Stimulated activated memory B cell treated with anti-CD40 and anti-IgM and Interleukin-4, amounts not matched to agents 10 μg/mL and 1 μg/mL and 100 μg/mL, for 72 hours (primary cell): ENCODE results near the gene PRPS1.
"Not testable (repeated sequence)": the region's sequence is repeated elsewhere in the genome, so short reads cannot be mapped to it uniquely, and the experiment has no call there.

Source experiments
- ATAC-seq: fragments of 150-1000 bp; cut with Tn5 transposase; 2 replicates; pipeline ENCODE4 v1.10.0; 2021
- H3K27ac Mint-ChIP-seq: one replicate; pipeline ENCODE4 v1.8.0; 2022; ENCODE audit warnings: mild to moderate bottlenecking, mixed read lengths
- H3K27me3 Mint-ChIP-seq: one replicate; pipeline ENCODE4 v1.8.0; 2022; ENCODE audit warnings: mixed read lengths
- H3K36me3 Mint-ChIP-seq: one replicate; pipeline ENCODE4 v1.8.0; 2022; ENCODE audit warnings: mixed read lengths
- H3K4me1 Mint-ChIP-seq: one replicate; pipeline ENCODE4 v1.8.0; 2022; ENCODE audit warnings: mixed read lengths
- H3K4me3 Mint-ChIP-seq: one replicate; pipeline ENCODE4 v1.8.0; 2022; ENCODE audit warnings: mild to moderate bottlenecking, moderate library complexity, mixed read lengths
- H3K9me3 Mint-ChIP-seq: one replicate; pipeline ENCODE4 v1.8.0; 2022; ENCODE audit warnings: mixed read lengths

The PRPS1 gene

DNA sequence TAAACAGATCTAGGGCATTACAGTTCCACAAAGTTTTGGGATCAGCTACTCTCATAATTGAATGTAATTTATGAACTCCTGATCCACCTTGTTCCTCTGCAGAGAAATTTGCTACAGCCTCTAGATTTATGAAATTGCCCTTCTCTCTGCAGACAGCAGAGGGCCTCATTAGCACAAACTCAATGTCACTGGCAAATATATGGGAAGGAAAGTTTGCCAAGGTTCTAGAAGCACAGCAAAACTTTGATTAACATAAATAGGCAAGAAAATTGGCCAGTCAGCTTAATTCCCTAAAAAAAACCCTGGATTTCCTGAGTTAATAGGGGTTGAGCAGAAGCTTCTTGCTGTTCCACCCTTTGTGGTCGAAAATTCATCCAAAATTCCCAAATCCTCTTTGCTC is 31.5 kb downstream of the PRPS1 start:
- Mint-ChIP-seq H3K4me3 (no peak overlapping the region), H3K36me3 (peaks cover 4% of the 10 kb centered on the region), H3K9me3 (no peaks in the 10 kb centered on the region), H3K4me1 (no peaks in the 10 kb centered on the region), H3K27me3 (no peaks in the 10 kb centered on the region), H3K27ac (no peak overlapping the region)
- no peak for ATAC-seq

- Mint-ChIP-seq H3K36me3 (no peaks in the 10 kb centered on the region), H3K27me3 (no peaks in the 10 kb centered on the region), H3K27ac (no peak overlapping the region), H3K4me1 (peaks cover 3% of the 10 kb centered on the region), H3K4me3 (no peak overlapping the region), H3K9me3 (no peaks in the 10 kb centered on the region)
- ATAC-seq, result no peak
Measured at GRCh38 chrX:107662145-107662544, 33.8 kb downstream of the PRPS1 start.

DNA sequence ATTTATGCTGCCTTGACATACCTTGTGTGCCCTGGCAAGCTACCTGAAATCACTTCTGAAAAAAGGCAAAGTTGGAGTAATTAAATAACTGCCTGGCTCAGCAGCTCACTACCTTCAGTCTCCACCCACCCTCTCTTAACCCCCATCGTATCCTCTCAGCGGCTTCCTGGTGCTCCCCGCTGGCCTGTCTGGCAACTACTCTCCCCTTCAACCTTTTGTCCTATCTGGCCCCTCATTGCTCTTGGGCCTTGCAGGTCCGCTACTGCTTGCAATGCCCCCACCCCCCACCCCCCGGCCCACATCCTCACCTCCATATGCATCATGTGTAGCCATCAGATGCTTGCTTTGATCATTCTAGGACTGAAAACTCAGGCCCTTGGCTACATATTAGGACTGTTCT is 34.5 kb downstream of the PRPS1 start:
- H3K9me3 Mint-ChIP-seq, result no peaks in the 10 kb centered on the region
- ATAC-seq, result no peak
- H3K27ac Mint-ChIP-seq, result peak overlapping the region; percentile 59
- H3K4me3 Mint-ChIP-seq, result no peak overlapping the region
- peaks cover 8% of the 10 kb centered on the region for H3K4me1 Mint-ChIP-seq
- H3K27me3 Mint-ChIP-seq, result no peaks in the 10 kb centered on the region
- H3K36me3 Mint-ChIP-seq, result peaks cover 6% of the 10 kb centered on the region

GRCh38 chrX:107666931-107667330 is 38.6 kb downstream of the PRPS1 start:
- Mint-ChIP-seq H3K4me3 (no peak overlapping the region), H3K27me3 (no peaks in the 10 kb centered on the region), H3K36me3 (peaks cover 6% of the 10 kb centered on the region), H3K4me1 (peaks cover 8% of the 10 kb centered on the region), H3K27ac (no peak overlapping the region), H3K9me3 (no peaks in the 10 kb centered on the region)
- no peak for ATAC-seq

- peaks cover 6% of the 10 kb centered on the region for H3K36me3 Mint-ChIP-seq
- peak overlapping the region; percentile 3 for H3K27ac Mint-ChIP-seq
- peaks cover 8% of the 10 kb centered on the region for H3K4me1 Mint-ChIP-seq
- H3K9me3 Mint-ChIP-seq, result no peaks in the 10 kb centered on the region
- no peaks in the 10 kb centered on the region for H3K27me3 Mint-ChIP-seq
- no peak for ATAC-seq
- no peak overlapping the region for H3K4me3 Mint-ChIP-seq
Measured at GRCh38 chrX:107667426-107667825, 39.1 kb downstream of the PRPS1 start.

DNA sequence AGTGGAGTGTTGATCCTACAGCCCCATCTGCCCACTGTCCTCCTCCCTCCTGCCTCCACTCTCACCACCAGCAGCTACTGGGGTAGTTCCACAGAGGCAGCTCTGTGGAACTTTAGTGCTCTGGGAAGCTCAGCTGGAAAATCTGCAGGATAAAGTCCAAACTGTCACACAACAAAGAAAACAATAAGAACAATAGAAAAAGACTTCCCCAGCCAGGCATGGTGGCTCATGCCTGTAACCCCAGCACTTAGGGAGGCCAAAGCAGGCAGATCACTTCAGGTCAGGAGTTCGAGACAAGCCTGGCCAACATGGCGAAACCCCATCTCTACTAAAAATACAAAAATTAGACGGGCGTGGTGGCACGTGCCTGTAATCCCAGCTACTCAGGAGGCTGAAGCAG is 40.4 kb downstream of the PRPS1 start:
- not testable (repeated sequence) for H3K27ac Mint-ChIP-seq, H3K4me3 Mint-ChIP-seq, H3K36me3 Mint-ChIP-seq, ATAC-seq, H3K9me3 Mint-ChIP-seq, H3K27me3 Mint-ChIP-seq
- peaks cover 17% of the 10 kb centered on the region for H3K4me1 Mint-ChIP-seq

- Mint-ChIP-seq H3K27ac (no peak overlapping the region), H3K36me3 (peaks cover 6% of the 10 kb centered on the region), H3K27me3 (no peaks in the 10 kb centered on the region), H3K9me3 (no peaks in the 10 kb centered on the region), H3K4me3 (no peak overlapping the region), H3K4me1 (peaks cover 21% of the 10 kb centered on the region)
- ATAC-seq, result no peak
Measured at GRCh38 chrX:107669261-107669660, 41.0 kb downstream of the PRPS1 start.

DNA sequence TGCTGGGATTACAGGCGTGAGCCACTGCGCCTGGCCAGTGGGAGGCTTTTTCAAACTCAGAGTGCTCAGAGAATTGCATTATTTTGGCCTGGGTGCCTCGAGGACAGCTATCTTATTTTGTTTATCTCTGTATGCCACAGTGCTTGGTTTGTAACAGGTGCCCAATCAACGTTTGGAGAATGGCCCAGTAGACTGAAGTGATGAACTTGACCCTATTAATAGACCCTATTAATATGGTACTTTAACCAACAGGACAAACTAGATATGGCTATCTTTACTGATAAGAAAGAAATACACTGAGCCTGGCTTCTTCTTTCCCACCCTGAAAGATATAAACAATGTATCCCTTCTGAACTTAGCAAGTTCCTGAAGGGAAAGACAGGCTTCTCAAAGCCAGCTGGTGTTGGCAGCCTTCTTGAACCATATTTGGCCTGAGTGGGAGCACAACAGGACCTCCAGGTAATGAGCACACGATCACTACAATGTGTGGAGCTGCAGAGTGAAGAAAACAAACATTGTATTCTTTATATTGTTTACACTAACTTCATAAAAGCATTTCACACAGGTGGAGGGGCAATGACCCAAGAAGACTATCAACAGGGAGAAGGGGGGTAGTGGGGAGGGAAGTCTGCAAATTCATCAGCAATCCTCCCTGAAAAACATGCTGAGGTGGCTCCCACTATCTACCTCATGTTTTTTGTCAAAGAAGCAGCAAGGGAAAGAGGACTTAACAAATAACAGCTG is 41.7 kb downstream of the PRPS1 start:
- Mint-ChIP-seq H3K36me3 (peaks cover 6% of the 10 kb centered on the region), H3K27me3 (no peaks in the 10 kb centered on the region), H3K9me3 (no peaks in the 10 kb centered on the region), H3K4me3 (no peak overlapping the region), H3K27ac (no peak overlapping the region), H3K4me1 (peaks cover 29% of the 10 kb centered on the region)
- no peak for ATAC-seq

GRCh38 chrX:107671256-107671655 is 42.9 kb downstream of the PRPS1 start:
- H3K4me1 Mint-ChIP-seq, result peaks cover 39% of the 10 kb centered on the region
- H3K36me3 Mint-ChIP-seq, ATAC-seq, H3K9me3 Mint-ChIP-seq, H3K4me3 Mint-ChIP-seq, H3K27me3 Mint-ChIP-seq, H3K27ac Mint-ChIP-seq: not testable (repeated sequence)

- peak; percentile 72 for ATAC-seq
- Mint-ChIP-seq H3K36me3 (no peaks in the 10 kb centered on the region), H3K4me1 (peaks cover 45% of the 10 kb centered on the region), H3K9me3 (no peaks in the 10 kb centered on the region), H3K27ac (peak overlapping the region; percentile 97), H3K4me3 (peak overlapping the region; percentile 73), H3K27me3 (no peaks in the 10 kb centered on the region)
Measured at GRCh38 chrX:107672955-107673378, 44.7 kb downstream of the PRPS1 start.

DNA sequence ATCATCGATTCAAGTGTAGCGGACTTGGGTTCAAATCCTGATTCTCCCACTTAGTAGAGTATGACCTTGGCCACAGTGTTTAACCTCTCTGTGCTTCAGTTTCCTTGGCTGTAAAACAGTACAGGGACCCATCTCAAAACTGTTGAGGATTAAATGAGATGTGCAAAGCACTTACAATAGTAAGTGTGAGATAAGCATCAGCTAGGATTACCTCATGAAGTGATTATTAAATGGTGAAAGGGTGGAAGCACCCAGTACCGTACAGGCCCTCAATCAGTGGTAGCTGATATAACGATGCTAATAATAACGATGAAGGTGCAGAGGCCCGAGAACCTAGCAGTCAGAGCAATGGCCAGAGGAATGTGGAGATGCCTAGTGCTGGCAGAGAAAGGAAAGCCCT is 45.1 kb downstream of the PRPS1 start:
- Mint-ChIP-seq H3K27me3 (no peaks in the 10 kb centered on the region), H3K4me3 (peak overlapping the region; percentile 73), H3K27ac (peak overlapping the region; percentile 97), H3K4me1 (peaks cover 50% of the 10 kb centered on the region), H3K9me3 (no peaks in the 10 kb centered on the region), H3K36me3 (no peaks in the 10 kb centered on the region)
- peak; percentile 8 for ATAC-seq

- peak; percentile 93 for ATAC-seq
- Mint-ChIP-seq H3K27ac (peak overlapping the region; percentile 97), H3K4me1 (peaks cover 53% of the 10 kb centered on the region), H3K4me3 (peak overlapping the region; percentile 95), H3K36me3 (no peaks in the 10 kb centered on the region), H3K9me3 (no peaks in the 10 kb centered on the region), H3K27me3 (no peaks in the 10 kb centered on the region)
Measured at GRCh38 chrX:107673933-107674479, 45.7 kb downstream of the PRPS1 start.

DNA sequence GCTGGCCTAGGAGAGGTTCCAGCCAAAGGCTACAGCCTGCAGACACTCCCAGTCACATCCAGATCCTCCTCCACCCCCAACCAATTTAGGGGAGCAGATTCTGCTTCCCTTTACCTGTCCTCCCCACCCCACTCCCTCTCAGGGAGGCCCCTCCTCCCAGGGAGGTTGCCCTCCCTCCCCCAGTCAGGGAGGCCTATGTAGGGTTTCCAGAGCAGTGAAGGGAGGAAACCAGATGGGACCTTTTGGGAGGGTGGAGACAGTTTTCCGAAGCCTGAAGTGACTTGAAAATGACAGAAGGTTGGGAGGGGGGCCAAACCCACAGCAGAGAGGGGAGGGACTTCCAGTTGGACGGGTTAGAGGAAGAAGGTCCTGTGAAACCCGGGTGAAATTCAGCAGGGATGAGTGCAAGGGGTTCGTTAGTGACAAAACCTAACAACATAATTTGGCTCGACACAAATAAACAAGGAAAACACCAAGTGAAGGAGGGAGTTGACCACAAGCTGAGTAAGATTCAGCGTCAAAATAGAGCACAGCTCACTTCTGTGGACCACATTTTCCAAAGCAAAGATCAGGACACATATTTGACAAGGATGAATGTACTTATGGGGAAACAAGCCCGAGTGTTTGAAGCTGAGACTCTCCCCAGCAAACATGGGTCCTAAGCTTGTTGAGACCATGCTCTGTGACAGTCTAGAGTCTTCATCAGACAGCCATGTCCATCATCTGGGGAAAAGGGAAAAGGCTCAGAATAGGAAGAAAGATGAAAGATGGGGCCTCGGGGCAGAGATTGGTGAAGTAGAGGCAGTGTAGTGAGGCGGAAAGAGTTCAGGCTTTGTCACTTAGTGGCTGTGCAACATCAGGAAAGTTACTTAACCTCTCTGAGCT is 46.4 kb downstream of the PRPS1 start:
- Mint-ChIP-seq H3K36me3 (no peaks in the 10 kb centered on the region), H3K27me3 (no peaks in the 10 kb centered on the region), H3K4me1 (peaks cover 60% of the 10 kb centered on the region), H3K27ac (peak overlapping the region; percentile 97), H3K4me3 (peak overlapping the region; percentile 95), H3K9me3 (no peaks in the 10 kb centered on the region)
- ATAC-seq, result peak; percentile 32

GRCh38 chrX:107675365-107675654 is 47.0 kb downstream of the PRPS1 start:
- Mint-ChIP-seq H3K27me3 (no peaks in the 10 kb centered on the region), H3K4me1 (peaks cover 66% of the 10 kb centered on the region), H3K36me3 (no peaks in the 10 kb centered on the region), H3K4me3 (peak overlapping the region; percentile 95), H3K9me3 (no peaks in the 10 kb centered on the region), H3K27ac (peak overlapping the region; percentile 97)
- no peak for ATAC-seq

- Mint-ChIP-seq H3K4me3 (peak overlapping the region; percentile 95), H3K4me1 (peaks cover 68% of the 10 kb centered on the region), H3K9me3 (no peaks in the 10 kb centered on the region), H3K27ac (peak overlapping the region; percentile 97), H3K27me3 (no peaks in the 10 kb centered on the region), H3K36me3 (no peaks in the 10 kb centered on the region)
- no peak for ATAC-seq
Measured at GRCh38 chrX:107675823-107676555, 47.7 kb downstream of the PRPS1 start.
